K562 treated with DMSO at 1 percent for 48 hours (cell line): Measurements from ENCODE around the gene TLCD3B. TPM values are rescaled to one million over a fixed set of nuclear protein-coding genes. Genes with fewer than 3 reads are reported as not detected.

Experiments used
- total RNA-seq: library from RNA; unstranded; fragments of 300-600 nt; gene quantifications from 2 replicates; pipeline ENCODE4 v1.2.3, GENCODE V29; 2022; ENCODE audit warnings: low replicate concordance; ENCODE audit errors: extremely low read depth

Gene TLCD3B, protein sequence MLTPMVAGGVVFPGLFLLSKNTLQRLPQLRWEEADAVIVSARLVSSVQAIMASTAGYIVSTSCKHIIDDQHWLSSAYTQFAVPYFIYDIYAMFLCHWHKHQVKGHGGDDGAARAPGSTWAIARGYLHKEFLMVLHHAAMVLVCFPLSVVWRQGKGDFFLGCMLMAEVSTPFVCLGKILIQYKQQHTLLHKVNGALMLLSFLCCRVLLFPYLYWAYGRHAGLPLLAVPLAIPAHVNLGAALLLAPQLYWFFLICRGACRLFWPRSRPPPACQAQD
- total RNA-seq: not detected in 2 replicates

GRCh38 chr16:30030841-30031413 is at the start of gene TLCD3B:
Gene TLCD3B (minus strand): TSS chr16:30031271. CDS start chr16:30030527, 744 bp downstream.

DNA sequence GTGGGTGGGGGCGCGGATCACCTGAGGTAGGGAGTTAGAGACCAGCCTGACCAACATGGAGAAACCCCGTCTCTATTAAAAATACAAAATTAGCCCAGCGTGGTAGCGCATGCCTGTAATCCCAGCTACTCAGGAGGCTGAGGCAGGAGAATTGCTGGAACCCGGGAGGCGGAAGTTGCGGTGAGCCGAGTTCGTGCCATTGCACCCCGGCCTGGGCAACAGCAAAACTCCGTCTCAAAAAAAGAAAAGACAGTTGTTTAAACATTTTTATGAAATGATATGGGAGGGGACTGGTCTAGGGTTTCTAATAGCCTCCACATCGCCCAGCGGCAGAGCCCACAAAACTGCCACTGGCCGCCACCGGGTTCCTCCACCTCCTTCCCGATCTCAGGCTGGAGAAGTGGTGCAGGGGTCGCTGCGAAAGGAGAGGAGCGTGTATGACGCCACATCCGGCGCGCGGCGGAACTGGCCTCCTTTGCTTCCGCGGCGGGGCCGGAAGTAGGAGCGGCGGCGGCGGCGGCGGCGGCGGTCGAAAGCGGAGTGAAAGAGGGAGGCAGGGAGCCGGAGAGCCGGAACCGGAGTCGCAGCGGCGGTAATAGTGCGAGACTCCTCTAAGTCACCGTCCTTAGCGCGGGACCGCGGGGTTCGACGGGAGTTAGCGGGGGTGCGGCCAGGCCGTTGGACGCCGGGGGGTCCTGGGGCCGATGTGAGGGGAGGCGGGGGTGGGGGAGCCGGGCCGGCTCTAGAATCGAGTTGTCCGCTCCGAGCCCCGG is 44.6 kb upstream of the TLCD3B start, which contains the start of gene PPP4C:
PPP4C (plus strand) TSS at position 492 of the 773 bp plus-strand sequence. CDS start 384 bp downstream, outside the sequence.

GRCh38 chr16:30065102-30065942 is 34.3 kb upstream of the TLCD3B start, which contains the start of gene ALDOA:
Gene ALDOA (plus strand): TSS chr16:30065760. CDS start chr16:30066898, 1,138 bp downstream.

GRCh38 chr16:30022887-30023286 is 8.2 kb downstream of the TLCD3B start, which contains the start of gene C16orf92:
Gene C16orf92 (plus strand): TSS chr16:30023198. CDS start chr16:30023341, 143 bp downstream.

GRCh38 chr16:30010844-30011713 is 20.0 kb downstream of the TLCD3B start, which contains the start of gene DOC2A:
Gene DOC2A (minus strand): TSS chr16:30011027. CDS start chr16:30010222, 805 bp downstream.

DNA sequence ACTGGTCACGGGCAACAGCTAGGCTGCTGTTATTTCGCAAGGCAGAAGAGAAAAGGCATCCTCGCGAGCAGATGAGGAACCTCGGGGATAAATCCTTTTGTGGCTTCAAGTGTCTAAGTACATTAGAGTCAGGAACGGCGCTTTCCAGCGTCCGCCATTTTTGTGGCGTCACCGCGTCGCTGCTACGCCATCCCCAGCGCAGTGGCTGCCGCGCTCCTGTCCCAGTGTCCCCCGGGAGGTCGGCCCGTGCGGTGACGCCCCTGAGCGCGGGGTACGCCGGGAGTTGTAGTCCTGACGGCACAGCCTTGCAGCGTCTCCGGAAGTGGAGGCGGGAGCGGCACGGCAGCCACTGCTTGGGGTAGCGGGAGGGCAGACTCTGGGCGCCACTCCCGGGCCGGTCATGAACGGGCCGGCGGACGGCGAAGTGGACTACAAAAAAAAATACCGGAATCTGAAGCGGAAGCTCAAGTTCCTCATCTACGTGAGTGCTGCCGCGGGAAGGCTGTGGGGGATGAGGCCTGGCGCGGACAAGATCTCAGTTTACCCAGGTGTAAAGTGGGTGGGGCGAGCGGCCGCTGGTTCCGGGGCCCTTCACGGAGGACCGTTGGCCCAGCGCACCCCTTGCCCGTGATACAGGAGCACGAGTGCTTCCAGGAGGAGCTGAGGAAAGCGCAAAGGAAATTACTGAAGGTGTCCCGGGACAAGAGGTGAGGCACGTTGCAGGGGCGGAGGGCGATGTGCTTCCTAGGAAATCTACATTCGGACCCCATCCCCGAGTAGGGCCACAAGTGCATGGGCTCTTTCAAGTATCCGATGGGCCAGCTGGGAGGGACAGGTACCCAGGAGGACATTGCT is 34.9 kb downstream of the TLCD3B start, which contains the start of gene INO80E:
INO80E (plus strand) TSS at position 331 of the 855 bp plus-strand sequence; CDS start at position 401, 70 bp downstream.

GRCh38 chr16:29995324-29995910 is 35.7 kb downstream of the TLCD3B start, which contains the start of gene HIRIP3:
Gene HIRIP3 (minus strand): TSS chr16:29995617. CDS start chr16:29995605, 12 bp downstream.

Other genes starting within 250 kb of the TLCD3B start
- 188 TPM in 1 of 2 replicates, not detected in the other for gene KIF22, start 240.5 kb downstream of the TLCD3B start, total RNA-seq
- gene MAZ, start 224.7 kb downstream of the TLCD3B start, total RNA-seq: not detected in 2 replicates
- gene PRRT2, start 219.1 kb downstream of the TLCD3B start, total RNA-seq: not detected in 2 replicates
- gene PAGR1, start 215.1 kb downstream of the TLCD3B start, total RNA-seq: not detected in 2 replicates
- not detected in 2 replicates for gene MVP, start 210.8 kb downstream of the TLCD3B start, total RNA-seq
- not detected in 2 replicates for gene CDIPT, start 168.0 kb downstream of the TLCD3B start, total RNA-seq
- gene SEZ6L2, start 131.7 kb downstream of the TLCD3B start, total RNA-seq: not detected in 2 replicates
- not detected in 2 replicates for gene ASPHD1, start 130.8 kb downstream of the TLCD3B start, total RNA-seq
- gene KCTD13, start 105.0 kb downstream of the TLCD3B start, total RNA-seq: not detected in 2 replicates
- gene TMEM219, start 69.2 kb downstream of the TLCD3B start, total RNA-seq: not detected in 2 replicates
- gene TAOK2, start 57.4 kb downstream of the TLCD3B start, total RNA-seq: not detected in 2 replicates
- gene HIRIP3, start 35.7 kb downstream of the TLCD3B start, total RNA-seq: not detected in 2 replicates
- not detected in 2 replicates for gene INO80E, start 35.0 kb downstream of the TLCD3B start, total RNA-seq
- gene DOC2A, start 20.2 kb downstream of the TLCD3B start, total RNA-seq: not detected in 2 replicates
- gene C16orf92, start 8.1 kb downstream of the TLCD3B start, total RNA-seq: not detected in 2 replicates
- 2,195 and 3,246 TPM in 2 replicates for gene ALDOA, start 34.5 kb upstream of the TLCD3B start, total RNA-seq
- not detected in 2 replicates for gene PPP4C, start 44.7 kb upstream of the TLCD3B start, total RNA-seq
- gene TBX6, start 60.7 kb upstream of the TLCD3B start, total RNA-seq: not detected in 2 replicates
- gene YPEL3, start 64.9 kb upstream of the TLCD3B start, total RNA-seq: not detected in 2 replicates
- gene GDPD3, start 82.3 kb upstream of the TLCD3B start, total RNA-seq: not detected in 2 replicates
- gene MAPK3, start 91.9 kb upstream of the TLCD3B start, total RNA-seq: not detected in 2 replicates
- gene CORO1A, start 152.3 kb upstream of the TLCD3B start, total RNA-seq: not detected in 2 replicates
- gene BOLA2B, start 162.4 kb upstream of the TLCD3B start, total RNA-seq: not detected in 2 replicates
- not detected in 2 replicates for gene SLX1A, start 162.6 kb upstream of the TLCD3B start, total RNA-seq
- not detected in 2 replicates for gene SULT1A3, start 168.0 kb upstream of the TLCD3B start, total RNA-seq
- gene NPIPB13, start 217.2 kb upstream of the TLCD3B start, total RNA-seq: not detected in 2 replicates